OCI-LY3 (cell line): ENCODE data around the gene KCTD13.

Source experiments
- H2AFZ ChIP-seq: fragments of 200-600, 300-600 bp; shearing (Covaris generic); 2 replicates; pipeline ENCODE4 v1.6.0; 2014; ENCODE audit warnings: antibody characterized with exemption, low read depth, low read length
- H3K27ac ChIP-seq: fragments of 200-600, 300-600 bp; sonication (generic); 2 replicates; pipeline ENCODE4 v1.5.1; 2014; ENCODE audit warnings: mild to moderate bottlenecking, low read length, moderate library complexity, mixed read lengths
- H3K27me3 ChIP-seq: fragments of 200-600, 300-600 bp; sonication (generic); 2 replicates; pipeline ENCODE4 v1.6.1; 2014; ENCODE audit warnings: low read depth, low read length, mixed read lengths
- H3K36me3 ChIP-seq: fragments of 200-600, 300-600 bp; sonication (generic); replicated peaks from 2 replicates; pipeline ENCODE3; 2014; ENCODE audit warnings: low read depth, low read length, mixed read lengths
- H3K4me1 ChIP-seq: fragments of 300-600, 200-600 bp; sonication (generic); 2 replicates; pipeline ENCODE4 v1.6.1; 2014; ENCODE audit warnings: low read length, mixed read lengths
- H3K4me2 ChIP-seq: fragments of 200-600, 300-600 bp; sonication (generic); 2 replicates; pipeline ENCODE4 v1.6.1; 2014; ENCODE audit warnings: low read length, mixed read lengths
- H3K4me3 ChIP-seq: fragments of 300-600, 200-600 bp; sonication (generic); 2 replicates; pipeline ENCODE4 v1.5.1; 2014; ENCODE audit warnings: antibody characterized with exemption, mild to moderate bottlenecking, low read length, moderate library complexity
- H3K79me2 ChIP-seq: fragments of 300-600, 200-600 bp; shearing (Covaris generic); 2 replicates; pipeline ENCODE4 v1.6.1; 2014; ENCODE audit warnings: mild to moderate bottlenecking, low read length, mixed read lengths
- H3K9ac ChIP-seq: fragments of 300-600, 200-600 bp; shearing (Covaris generic); 2 replicates; pipeline ENCODE4 v1.6.0; 2014; ENCODE audit warnings: mild to moderate bottlenecking, low read length, moderate library complexity
- H3K9me3 ChIP-seq: fragments of 200-600, 300-600 bp; shearing (Covaris generic); 2 replicates; pipeline ENCODE4 v1.6.1; 2014; ENCODE audit warnings: low read length, mixed read lengths; ENCODE audit not compliant: insufficient read depth
- H4K20me1 ChIP-seq: fragments of 200-600, 300-600 bp; sonication (generic); 2 replicates; pipeline ENCODE4 v1.6.1; 2016; ENCODE audit warnings: low read length, mixed read lengths; ENCODE audit not compliant: insufficient read depth
- EZH2phosphoT487 ChIP-seq: fragments of 200-600 bp; shearing (Covaris generic); IDR thresholded peaks from 2 replicates; pipeline ENCODE4 v1.6.1; 2018; ENCODE audit warnings: antibody characterized with exemption, mixed run types, low read depth
- TF ChIP-seq, protein P1 (sequence below): fragments of 200-600, 300-600 bp; sonication (generic); IDR thresholded peaks from 2 replicates; pipeline ENCODE4 v1.5.1; 2014; ENCODE audit warnings: antibody characterized with exemption, low read length, low read depth

Gene KCTD13

DNA sequence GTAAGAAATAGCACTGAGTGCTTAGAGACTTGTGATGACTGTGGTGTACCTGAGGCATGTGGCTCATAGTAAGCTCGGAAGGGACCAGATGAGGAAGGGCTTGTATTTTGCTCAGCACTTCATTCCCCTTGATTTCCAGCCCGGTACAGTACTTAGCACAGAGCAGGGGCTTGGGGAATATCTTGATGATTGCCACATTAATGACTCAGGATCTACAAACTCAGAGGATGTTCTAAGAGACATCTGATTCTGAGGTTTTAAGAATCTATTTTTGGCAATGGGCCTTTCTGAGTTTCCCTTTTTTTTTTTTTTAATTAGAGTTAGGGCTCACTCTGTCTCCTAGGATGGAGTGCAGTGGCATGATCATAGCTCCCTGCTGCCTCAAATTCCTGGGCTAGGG, 16.6 kb downstream of the KCTD13 start:
- no peaks in the 10 kb centered on the region for H3K4me1 ChIP-seq
- no peak overlapping the region for H3K4me3 ChIP-seq
- no peaks in the 10 kb centered on the region for H4K20me1 ChIP-seq
- no peak overlapping the region for H3K9ac ChIP-seq
- no peak overlapping the region for H2AFZ ChIP-seq
- H3K9me3 ChIP-seq, result no peaks in the 10 kb centered on the region
- H3K4me2 ChIP-seq, result no peak overlapping the region
- no peak for TF ChIP-seq EZH2phosphoT487
- TF ChIP-seq, protein P1, sequence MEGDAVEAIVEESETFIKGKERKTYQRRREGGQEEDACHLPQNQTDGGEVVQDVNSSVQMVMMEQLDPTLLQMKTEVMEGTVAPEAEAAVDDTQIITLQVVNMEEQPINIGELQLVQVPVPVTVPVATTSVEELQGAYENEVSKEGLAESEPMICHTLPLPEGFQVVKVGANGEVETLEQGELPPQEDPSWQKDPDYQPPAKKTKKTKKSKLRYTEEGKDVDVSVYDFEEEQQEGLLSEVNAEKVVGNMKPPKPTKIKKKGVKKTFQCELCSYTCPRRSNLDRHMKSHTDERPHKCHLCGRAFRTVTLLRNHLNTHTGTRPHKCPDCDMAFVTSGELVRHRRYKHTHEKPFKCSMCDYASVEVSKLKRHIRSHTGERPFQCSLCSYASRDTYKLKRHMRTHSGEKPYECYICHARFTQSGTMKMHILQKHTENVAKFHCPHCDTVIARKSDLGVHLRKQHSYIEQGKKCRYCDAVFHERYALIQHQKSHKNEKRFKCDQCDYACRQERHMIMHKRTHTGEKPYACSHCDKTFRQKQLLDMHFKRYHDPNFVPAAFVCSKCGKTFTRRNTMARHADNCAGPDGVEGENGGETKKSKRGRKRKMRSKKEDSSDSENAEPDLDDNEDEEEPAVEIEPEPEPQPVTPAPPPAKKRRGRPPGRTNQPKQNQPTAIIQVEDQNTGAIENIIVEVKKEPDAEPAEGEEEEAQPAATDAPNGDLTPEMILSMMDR, result no peak
- no peak overlapping the region for H3K27ac ChIP-seq
- H3K36me3 ChIP-seq, result no peaks in the 10 kb centered on the region
- H3K27me3 ChIP-seq, result no peaks in the 10 kb centered on the region
- H3K79me2 ChIP-seq, result no peaks in the 10 kb centered on the region

DNA sequence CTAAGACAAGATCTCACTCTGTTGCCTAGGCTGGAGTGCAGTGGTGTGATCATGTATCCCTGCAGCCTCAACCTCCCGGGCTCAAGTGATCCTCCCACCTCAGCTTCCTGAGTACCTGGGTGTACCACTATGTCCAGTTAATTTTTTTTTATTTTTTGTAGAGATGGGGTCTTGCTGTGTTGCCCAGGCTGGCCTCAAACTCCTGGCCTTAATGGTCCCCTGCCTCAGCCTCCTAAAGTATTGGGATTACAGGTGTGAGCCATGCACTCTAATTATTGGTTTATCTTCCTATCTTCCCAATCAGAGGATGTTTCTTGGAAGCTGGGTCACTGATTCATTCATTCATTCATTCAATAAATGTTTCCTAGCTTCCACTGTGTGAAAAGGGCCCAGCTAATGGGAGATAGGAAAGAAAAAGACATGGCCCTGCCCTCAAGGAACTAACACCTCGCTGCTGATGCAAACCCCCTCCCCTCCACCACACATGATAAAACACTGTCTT, 17.3 kb downstream of the KCTD13 start:
- H3K4me2 ChIP-seq, result no peak overlapping the region
- no peaks in the 10 kb centered on the region for H3K9me3 ChIP-seq
- H3K79me2 ChIP-seq, result no peaks in the 10 kb centered on the region
- H4K20me1 ChIP-seq, result no peaks in the 10 kb centered on the region
- no peak overlapping the region for H3K27ac ChIP-seq
- H3K4me3 ChIP-seq, result no peak overlapping the region
- no peaks in the 10 kb centered on the region for H3K4me1 ChIP-seq
- H3K36me3 ChIP-seq, result no peaks in the 10 kb centered on the region
- H3K9ac ChIP-seq, result no peak overlapping the region
- TF ChIP-seq EZH2phosphoT487, result no peak
- TF ChIP-seq, protein P1, result no peak
- H3K27me3 ChIP-seq, result no peaks in the 10 kb centered on the region
- H2AFZ ChIP-seq, result no peak overlapping the region

DNA sequence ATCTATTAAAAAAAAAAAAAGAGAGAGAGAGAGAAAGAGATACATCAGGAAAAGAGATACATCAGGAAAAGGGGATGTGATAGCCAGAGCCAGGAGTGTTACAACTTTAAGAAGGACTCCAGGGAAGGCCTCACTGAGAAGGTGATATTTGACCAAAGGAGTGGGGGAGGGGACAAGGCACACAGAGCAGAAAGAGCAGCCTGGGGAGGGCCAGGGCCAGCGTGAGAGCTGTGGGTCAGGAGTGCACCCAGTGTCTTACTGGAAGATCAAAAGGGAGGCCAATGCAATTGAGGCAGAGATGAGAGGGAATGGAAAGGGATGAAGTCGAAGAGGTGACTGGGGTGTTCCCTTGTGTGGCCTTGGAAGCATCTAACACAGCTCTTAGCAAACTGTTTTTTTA, 18.1 kb downstream of the KCTD13 start:
- Histone ChIP-seq H3K4me1 (no peaks in the 10 kb centered on the region), H3K36me3 (no peaks in the 10 kb centered on the region), H2AFZ (no peak overlapping the region), H3K4me3 (no peak overlapping the region), H4K20me1 (no peaks in the 10 kb centered on the region), H3K27ac (no peak overlapping the region), H3K9ac (no peak overlapping the region), H3K27me3 (no peaks in the 10 kb centered on the region), H3K79me2 (no peaks in the 10 kb centered on the region), H3K4me2 (no peak overlapping the region), H3K9me3 (no peaks in the 10 kb centered on the region)
- no peak for TF ChIP-seq EZH2phosphoT487
- TF ChIP-seq, protein P1, result no peak

- Histone ChIP-seq H2AFZ (no peak overlapping the region), H4K20me1 (no peaks in the 10 kb centered on the region), H3K27me3 (no peaks in the 10 kb centered on the region), H3K27ac (no peak overlapping the region), H3K4me1 (no peaks in the 10 kb centered on the region), H3K9ac (no peak overlapping the region), H3K4me3 (no peak overlapping the region), H3K36me3 (no peaks in the 10 kb centered on the region), H3K4me2 (no peak overlapping the region), H3K79me2 (no peaks in the 10 kb centered on the region), H3K9me3 (no peaks in the 10 kb centered on the region)
- TF ChIP-seq, protein P1, result no peak
- TF ChIP-seq EZH2phosphoT487, result no peak
Observed at GRCh38 chr16:29906520-29907244, 19.3 kb downstream of the KCTD13 start.
